MCF 10A (cell line): ENCODE results near the gene TSSK3. TPM values are rescaled to one million over a fixed set of nuclear protein-coding genes. Genes with fewer than 3 reads are reported as not detected.

Source experiments
- BruUV-seq: library from RNA; stranded (reverse); fragments of 400-500 nt; replicated peaks from 2 replicates; lab custom pipeline; 2021; lab: Mats Ljungman, UMichigan
- CTCF ChIA-PET: fragments of 300-600 bp; sonication (Branson Sonifier 250); formaldehyde crosslinking; extraction: SDS; loops from one replicate; lab custom pipeline; 2021; ENCODE audit warnings: antibody characterized with exemption, inconsistent platforms; lab: Yijun Ruan, JAX
- POLR2A ChIA-PET: fragments of 300-600, 350-650 bp; sonication (Branson Sonifier 250); formaldehyde crosslinking; extraction: SDS; loops from one replicate; lab custom pipeline; 2020; ENCODE audit warnings: antibody characterized with exemption, inconsistent platforms; lab: Yijun Ruan, JAX
- DNase-seq: peaks from one replicate; pipeline ENCODE4 v3.0.0-alpha.2; 2018; ENCODE audit not compliant: unreplicated experiment
- H3K27ac Mint-ChIP-seq: one replicate; pipeline ENCODE4 v1.8.0; 2022; ENCODE audit warnings: mild to moderate bottlenecking, low read depth, mixed read lengths; ENCODE audit not compliant: unreplicated experiment
- H3K27me3 Mint-ChIP-seq: one replicate; pipeline ENCODE4 v1.8.0; 2022; ENCODE audit warnings: mixed read lengths; ENCODE audit not compliant: insufficient read depth, unreplicated experiment
- H3K36me3 Mint-ChIP-seq: one replicate; pipeline ENCODE4 v1.8.0; 2022; ENCODE audit warnings: mild to moderate bottlenecking, moderate library complexity, mixed read lengths; ENCODE audit not compliant: insufficient read depth, unreplicated experiment
- H3K4me1 Mint-ChIP-seq: one replicate; pipeline ENCODE4 v1.8.0; 2022; ENCODE audit warnings: mixed read lengths; ENCODE audit not compliant: insufficient read depth, unreplicated experiment
- H3K4me3 Mint-ChIP-seq: one replicate; pipeline ENCODE4 v1.8.0; 2022; ENCODE audit warnings: mild to moderate bottlenecking, moderate library complexity, mixed read lengths; ENCODE audit not compliant: unreplicated experiment
- H3K9me3 Mint-ChIP-seq: one replicate; pipeline ENCODE4 v1.8.0; 2022; ENCODE audit warnings: mixed read lengths; ENCODE audit not compliant: unreplicated experiment
- CTCF ChIP-seq: fragments of 200-600 bp; IDR thresholded peaks from one replicate; pipeline ENCODE4 v1.8.0; 2022; ENCODE audit warnings: antibody characterized with exemption, mild to moderate bottlenecking; ENCODE audit not compliant: unreplicated experiment
- intact Hi-C: fragments of 100-400 bp; cut with micrococcal nuclease; formaldehyde crosslinking; loops from 2 replicates; pipeline ENCODE4 v1.14.1; 2022
- total RNA-seq: library from RNA; stranded (reverse); gene quantifications from 2 replicates; pipeline ENCODE4 v1.2.3, GENCODE V29; 2022

TSSK3 gene
- total RNA-seq, 1 experiment from 2014 or later, result 2.0 TPM

GRCh38 chr1:32321712-32322291 lies 40.5 kb upstream of the TSSK3 start:
- CTCF ChIA-PET, result interaction anchor here (0.6 to 0.8 kb wide), 4 partner anchors 26 to 128 kb away, joined by 3 to 4 read pairs (median 3); no protein-coding TSS in a partner anchor
- BruUV-seq, result no TSS peak
- Mint-ChIP-seq H3K27ac (no peak overlapping the region), H3K36me3 (peaks cover 39% of the 10 kb centered on the region), H3K9me3 (no peaks in the 10 kb centered on the region), H3K4me3 (no peak overlapping the region), H3K27me3 (no peaks in the 10 kb centered on the region), H3K4me1 (no peaks in the 10 kb centered on the region)
- POLR2A ChIA-PET, result interaction anchor here (0.8 kb wide), 1 partner anchor 10 kb away, joined by 3 read pairs; no protein-coding TSS in a partner anchor
- no peak for DNase-seq
- no peak for TF ChIP-seq CTCF
- intact Hi-C loops, result no loop called here

- no TSS peak for BruUV-seq
- Mint-ChIP-seq H3K4me1 (no peaks in the 10 kb centered on the region), H3K4me3 (no peak overlapping the region), H3K36me3 (peaks cover 51% of the 10 kb centered on the region), H3K9me3 (no peaks in the 10 kb centered on the region), H3K27me3 (no peaks in the 10 kb centered on the region), H3K27ac (no peak overlapping the region)
- DNase-seq, result no peak
- CTCF ChIA-PET, result no interaction called here
- POLR2A ChIA-PET, result no interaction called here
- no peak for TF ChIP-seq CTCF
- intact Hi-C loops, result no loop called here
Measured at GRCh38 chr1:32327204-32327603, 35.1 kb upstream of the TSSK3 start.

- no peak for TF ChIP-seq CTCF
- BruUV-seq, result no TSS peak
- intact Hi-C loops, result no loop called here
- H3K9me3 Mint-ChIP-seq, result no peaks in the 10 kb centered on the region
- POLR2A ChIA-PET, result no interaction called here
- no peaks in the 10 kb centered on the region for H3K27me3 Mint-ChIP-seq
- H3K4me3 Mint-ChIP-seq, result no peak overlapping the region
- CTCF ChIA-PET, result no interaction called here
- H3K36me3 Mint-ChIP-seq, result peaks cover 42% of the 10 kb centered on the region
- no peaks in the 10 kb centered on the region for H3K4me1 Mint-ChIP-seq
- no peak for DNase-seq
- H3K27ac Mint-ChIP-seq, result no peak overlapping the region
Measured at GRCh38 chr1:32329931-32330466, 32.3 kb upstream of the TSSK3 start.

- BruUV-seq, result no TSS peak
- H3K27ac Mint-ChIP-seq, result no peak overlapping the region
- H3K9me3 Mint-ChIP-seq, result no peaks in the 10 kb centered on the region
- H3K4me1 Mint-ChIP-seq, result no peaks in the 10 kb centered on the region
- intact Hi-C loops, result no loop called here
- no peak for TF ChIP-seq CTCF
- POLR2A ChIA-PET, result no interaction called here
- H3K27me3 Mint-ChIP-seq, result no peaks in the 10 kb centered on the region
- CTCF ChIA-PET, result interaction anchor here (0.6 kb wide), 1 partner anchor 21 kb away, joined by 3 read pairs; no protein-coding TSS in a partner anchor
- no peak overlapping the region for H3K4me3 Mint-ChIP-seq
- H3K36me3 Mint-ChIP-seq, result peaks cover 42% of the 10 kb centered on the region
- no peak for DNase-seq
Measured at GRCh38 chr1:32330558-32331151, 31.7 kb upstream of the TSSK3 start.
